Stimulated activated CD8-positive, alpha-beta memory T cell treated with anti-CD3 and anti-CD28 coated beads, Interleukin-4, amount 100 ng/mL, for 4 hours (primary cell): ENCODE data around the gene WDR64.
"Not testable (repeated sequence)": the region's sequence is repeated elsewhere in the genome, so short reads cannot be mapped to it uniquely, and the experiment has no call there.

Experiments
- DNase-seq, 2 donors: peaks; one replicate each; pipeline ENCODE4 v3.0.0-alpha.2; 2020; ENCODE audit warnings: low read depth in 2 of 2, low spot score in 1 of 2

Gene WDR64

GRCh38 chr1:241735493-241735926 lies 83.4 kb downstream of the WDR64 start:
- not testable (repeated sequence) for DNase-seq

DNA sequence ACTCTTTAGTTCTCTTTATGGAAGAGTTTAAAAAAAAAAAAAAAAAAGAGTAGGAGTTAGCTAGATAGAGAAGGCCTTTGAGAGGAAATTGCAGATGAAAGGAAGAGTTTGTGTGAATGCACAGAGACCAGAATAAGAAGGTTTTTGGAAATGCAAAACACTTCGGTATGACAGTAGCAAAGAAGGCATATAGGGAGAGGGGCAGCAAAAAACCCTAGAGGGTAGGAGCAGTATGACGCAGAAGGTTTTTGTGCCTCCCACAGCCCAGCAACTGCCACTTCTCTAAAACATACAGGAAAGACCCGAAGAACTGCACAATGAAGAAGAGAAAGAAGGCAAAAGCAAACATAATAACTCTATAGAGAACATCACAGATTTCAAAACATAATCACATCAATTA lies 84.3 kb downstream of the WDR64 start:
- DNase-seq = no peak

GRCh38 chr1:241738284-241739078 lies 86.4 kb downstream of the WDR64 start:
- no peak for DNase-seq

DNA sequence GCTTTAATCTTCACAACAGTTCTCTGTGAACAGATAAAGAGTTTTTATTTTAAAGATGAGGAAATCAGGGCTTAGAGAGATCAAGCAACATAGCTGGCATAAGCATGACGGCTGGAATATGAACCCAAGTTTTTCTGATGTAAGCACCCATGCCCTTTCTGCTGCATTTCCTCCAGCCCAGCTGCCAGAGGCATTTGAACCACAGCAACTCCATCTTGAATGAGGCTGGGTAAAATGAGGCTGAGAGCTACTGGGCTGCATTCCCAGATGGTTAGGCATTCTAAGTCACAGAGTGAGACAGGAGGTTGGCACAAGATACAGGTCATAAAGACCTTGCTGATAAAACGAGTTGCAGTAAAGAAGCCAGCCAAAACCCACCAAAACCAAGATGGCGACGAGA lies 90.0 kb downstream of the WDR64 start:
- DNase-seq = no peak

- DNase-seq = no peak
These were observed 92.5 kb downstream of the WDR64 start for GRCh38 chr1:241744591-241744990.

GRCh38 chr1:241747992-241748391 lies 95.9 kb downstream of the WDR64 start:
- DNase-seq = no peak

DNA sequence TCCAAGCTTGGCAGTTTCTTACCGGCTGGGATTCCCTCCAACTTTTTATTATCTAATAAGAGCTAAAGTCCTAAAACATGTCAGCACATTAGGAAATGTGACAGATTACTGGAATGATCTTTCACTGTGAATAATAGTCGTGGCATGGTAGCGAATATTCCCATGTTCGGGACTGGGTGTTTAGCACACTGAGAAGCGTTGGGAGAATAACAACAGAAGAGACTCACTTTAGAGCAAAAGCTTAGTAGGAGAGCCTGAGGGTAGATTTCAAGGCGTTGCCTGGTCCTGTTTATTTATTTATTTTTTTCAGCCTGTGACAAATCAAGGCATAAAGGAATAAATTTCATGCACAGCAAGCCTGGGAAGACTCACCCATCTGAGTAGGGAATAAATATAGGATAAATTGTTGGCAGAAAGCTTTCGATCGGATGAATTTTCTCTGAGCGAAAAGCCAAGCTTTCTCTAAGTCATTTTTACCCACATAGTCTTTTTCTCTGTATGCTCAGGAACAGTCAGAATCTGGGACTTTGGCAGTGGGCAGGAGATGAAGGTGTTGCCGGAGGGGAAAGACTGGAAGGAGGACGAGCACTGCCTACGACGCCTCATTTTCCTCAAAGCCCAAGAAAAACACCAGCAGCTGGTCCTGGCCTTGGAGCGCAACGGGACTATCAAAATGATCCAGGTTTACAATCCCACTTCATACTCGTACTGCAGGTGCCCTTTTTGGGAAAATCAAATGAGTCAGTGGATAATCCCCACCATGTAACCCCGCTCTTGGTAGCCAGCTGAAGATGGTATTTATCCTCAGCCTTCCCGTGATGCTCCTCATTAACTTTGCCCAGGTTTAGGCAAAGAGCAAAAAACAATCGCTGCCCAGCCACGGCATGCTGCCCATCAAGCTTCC lies 97.2 kb downstream of the WDR64 start:
- DNase-seq = no peak

- no peak for DNase-seq
These were observed 98.0 kb downstream of the WDR64 start for GRCh38 chr1:241749945-241750695.

GRCh38 chr1:241751524-241751923 lies 99.4 kb downstream of the WDR64 start:
- no peak for DNase-seq

GRCh38 chr1:241762713-241763339 lies 110.7 kb downstream of the WDR64 start:
- no peak for DNase-seq

- no peak for DNase-seq
These were observed 113.3 kb downstream of the WDR64 start for GRCh38 chr1:241765390-241765789.

- DNase-seq = no peak
These were observed 115.7 kb downstream of the WDR64 start for GRCh38 chr1:241767737-241768136.

- no peak for DNase-seq
These were observed 118.0 kb downstream of the WDR64 start for GRCh38 chr1:241770115-241770514.

DNA sequence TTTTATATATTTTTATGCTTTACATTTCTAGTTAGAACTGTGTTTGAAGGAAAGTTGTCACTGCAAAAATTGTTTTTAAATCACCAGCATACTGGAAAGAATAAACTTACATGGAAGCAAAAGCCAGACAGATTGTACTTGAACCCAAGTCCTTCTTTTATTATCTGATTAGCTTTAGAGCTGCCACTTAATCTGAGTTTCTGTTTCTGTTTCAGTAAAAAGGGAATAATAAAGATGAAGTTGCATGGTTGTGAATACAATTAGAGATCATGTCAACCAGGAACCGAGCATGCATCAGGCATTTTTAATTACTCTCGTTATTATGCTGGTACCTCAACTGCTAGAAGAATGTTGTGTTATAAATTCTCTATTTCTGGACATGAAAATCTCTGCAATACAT lies 119.0 kb downstream of the WDR64 start:
- no peak for DNase-seq

DNA sequence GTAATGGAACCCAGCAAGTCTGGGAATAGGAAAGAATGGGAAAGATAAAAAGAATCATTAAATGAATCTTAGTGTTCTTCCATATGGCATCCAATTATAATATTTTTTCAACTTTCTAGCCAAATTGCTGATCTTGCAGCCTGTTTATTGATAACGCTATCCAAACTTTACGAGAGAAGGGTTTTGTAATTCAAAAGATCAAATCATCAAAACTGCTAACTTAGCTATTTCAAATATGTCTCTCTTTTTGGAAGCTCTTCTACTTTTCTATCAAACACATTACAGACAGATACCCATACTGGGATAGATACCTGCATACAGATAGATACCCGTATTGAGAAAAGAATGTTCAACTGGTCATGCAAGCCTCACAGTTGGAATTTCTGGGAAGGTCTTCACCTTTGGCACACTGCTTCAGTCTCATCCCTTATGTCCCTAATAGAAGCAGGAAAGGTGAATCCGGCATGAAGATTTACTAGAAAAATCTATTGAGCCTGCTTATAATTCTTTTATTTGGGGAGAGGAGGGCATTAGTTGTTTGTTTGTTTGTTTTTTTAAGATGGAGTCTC lies 120.9 kb downstream of the WDR64 start:
- no peak for DNase-seq

DNA sequence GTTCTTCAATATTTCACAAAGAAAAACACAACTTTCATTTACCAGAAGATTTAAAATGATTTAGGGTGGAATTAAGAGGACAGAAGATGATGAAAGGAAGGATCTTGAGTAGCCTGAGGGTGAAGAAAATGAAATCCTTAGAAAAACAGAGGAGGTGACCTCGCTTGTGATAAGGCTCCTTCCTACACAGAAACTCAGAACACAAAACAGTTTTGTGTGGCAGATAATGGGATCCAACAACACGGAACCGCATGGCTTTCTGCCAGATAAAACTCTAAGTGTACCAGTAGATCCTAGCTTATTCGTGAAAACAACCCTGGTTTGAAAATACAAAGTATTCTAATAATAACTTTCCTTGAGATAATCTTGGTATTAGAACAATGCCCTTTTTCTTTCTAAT lies 121.9 kb downstream of the WDR64 start:
- no peak for DNase-seq

DNA sequence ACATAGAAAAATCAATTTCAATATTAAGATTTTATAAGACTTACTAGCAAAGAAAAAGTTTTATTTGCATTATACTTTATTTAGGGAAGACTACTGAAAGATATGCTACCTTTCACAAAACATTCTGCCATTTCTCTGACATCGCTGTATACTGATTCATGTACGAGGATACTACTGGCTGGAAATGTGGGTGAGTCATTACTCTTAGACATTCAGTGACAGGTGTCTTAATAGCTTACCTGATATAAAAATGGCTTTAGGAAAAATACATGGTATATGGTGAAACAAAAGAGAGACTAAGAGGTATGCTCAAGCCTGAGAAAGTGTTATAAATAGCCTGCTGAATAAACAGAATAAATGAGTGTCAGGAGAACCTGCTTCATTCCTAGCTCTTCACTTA lies 122.9 kb downstream of the WDR64 start:
- no peak for DNase-seq

GRCh38 chr1:241776911-241777310 lies 124.8 kb downstream of the WDR64 start:
- no peak for DNase-seq

DNA sequence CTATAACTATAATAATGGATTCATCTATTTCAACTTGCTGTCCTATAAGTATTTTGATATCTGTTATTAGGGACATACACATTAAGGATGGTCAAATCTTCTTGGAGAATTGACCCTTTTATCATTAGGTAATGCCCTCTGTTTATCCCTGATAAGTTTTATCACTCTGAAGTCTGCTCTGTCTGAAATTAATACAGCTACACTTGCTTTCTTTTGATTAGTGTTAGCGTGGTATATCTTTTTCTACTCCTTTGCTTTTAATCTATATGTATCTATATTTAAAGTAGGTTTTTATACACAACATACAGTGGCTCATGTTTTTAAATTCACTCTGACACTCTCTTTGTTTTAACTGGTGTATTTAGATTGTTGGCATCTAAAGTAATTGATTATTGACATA lies 126.0 kb downstream of the WDR64 start:
- DNase-seq = no peak

DNA sequence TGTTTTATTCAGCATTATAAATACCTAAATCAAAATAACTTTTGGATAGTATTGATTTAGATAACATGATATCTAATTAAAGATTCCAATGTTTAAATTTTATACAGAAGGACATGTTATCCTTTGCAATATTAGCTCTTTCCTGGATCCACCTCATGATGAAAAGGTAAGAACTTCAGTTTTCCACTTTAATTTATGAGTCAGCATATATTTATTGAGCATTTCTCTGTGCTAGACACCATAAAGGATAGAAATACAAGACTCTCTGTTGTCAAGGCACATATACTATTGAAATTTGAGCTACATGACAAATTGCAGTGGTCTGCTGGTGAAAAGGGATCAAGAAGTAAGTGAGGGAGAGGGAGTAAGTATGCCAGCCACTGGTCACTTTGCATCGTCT lies 127.8 kb downstream of the WDR64 start:
- no peak for DNase-seq

GRCh38 chr1:241782396-241782795 lies 130.3 kb downstream of the WDR64 start:
- DNase-seq = no peak
